Loucy (cell line): ENCODE measurements around the gene TRMU.

Source experiments
- H2AFZ ChIP-seq: fragments of 200-600 bp; sonication (generic); 2 replicates; pipeline ENCODE4 v1.6.0; 2016; ENCODE audit warnings: antibody characterized with exemption, mild to moderate bottlenecking, low read length, moderate library complexity
- H3F3A ChIP-seq: fragments of 200-600 bp; 2 replicates; pipeline ENCODE4 v1.6.0; 2016; ENCODE audit warnings: antibody characterized with exemption, low read depth, mild to moderate bottlenecking
- H3K27me3 ChIP-seq: fragments of 200-600 bp; sonication (generic); 2 replicates; pipeline ENCODE4 v1.6.1; 2014; ENCODE audit warnings: low read length, mild to moderate bottlenecking; ENCODE audit not compliant: insufficient read depth, poor library complexity, severe bottlenecking
- H3K36me3 ChIP-seq: fragments of 200-600 bp; sonication (generic); 2 replicates; pipeline ENCODE4 v1.6.1; 2016; ENCODE audit warnings: low read length; ENCODE audit not compliant: insufficient read depth
- H3K4me1 ChIP-seq: fragments of 200-600 bp; sonication (generic); 2 replicates; pipeline ENCODE4 v1.5.1; 2014; ENCODE audit warnings: low read length, mild to moderate bottlenecking; ENCODE audit not compliant: insufficient read depth, poor library complexity, severe bottlenecking
- H3K4me2 ChIP-seq: fragments of 200-600 bp; sonication (generic); 2 replicates; pipeline ENCODE4 v1.6.0; 2014; ENCODE audit warnings: antibody characterized with exemption, low read length, low read depth, mild to moderate bottlenecking; ENCODE audit not compliant: poor library complexity, severe bottlenecking
- H3K4me3 ChIP-seq: fragments of 200-600 bp; sonication (generic); 2 replicates; pipeline ENCODE4 v1.5.1; 2014; ENCODE audit warnings: low read length, mild to moderate bottlenecking, mixed read lengths; ENCODE audit not compliant: poor library complexity, severe bottlenecking
- H3K79me2 ChIP-seq: fragments of 200-600 bp; sonication (generic); 2 replicates; pipeline ENCODE4 v1.6.1; 2014; ENCODE audit warnings: low read length; ENCODE audit not compliant: insufficient read depth
- H3K9ac ChIP-seq: fragments of 200-600 bp; sonication (generic); 2 replicates; pipeline ENCODE4 v1.6.0; 2014; ENCODE audit warnings: mild to moderate bottlenecking, low read depth, low read length, moderate library complexity; ENCODE audit not compliant: poor library complexity, severe bottlenecking
- H3K9me2 ChIP-seq: fragments of 200-600 bp; sonication (generic); replicated peaks from 2 replicates; pipeline ENCODE4 v1.6.1; 2016; ENCODE audit warnings: low read depth, low read length, mixed read lengths
- H3K9me3 ChIP-seq: fragments of 200-600 bp; sonication (generic); 2 replicates; pipeline ENCODE4 v1.6.1; 2014; ENCODE audit warnings: mild to moderate bottlenecking, antibody characterized with exemption, low read length, low read depth; ENCODE audit not compliant: insufficient read depth
- H4K20me1 ChIP-seq: fragments of 200-600 bp; sonication (generic); 2 replicates; pipeline ENCODE4 v1.6.0; 2014; ENCODE audit warnings: antibody characterized with exemption, low read length, mild to moderate bottlenecking; ENCODE audit not compliant: insufficient read depth, poor library complexity, severe bottlenecking
- CTCF ChIP-seq: fragments of 200-600 bp; sonication (generic); conservative IDR thresholded peaks from 2 replicates; pipeline ENCODE4 v1.5.1; 2014; ENCODE audit warnings: mild to moderate bottlenecking, antibody characterized with exemption, low read length
- EZH2phosphoT487 ChIP-seq: fragments of 200-600 bp; IDR thresholded peaks from 2 replicates; pipeline ENCODE4 v1.6.1; 2018; ENCODE audit warnings: antibody characterized with exemption, mild to moderate bottlenecking, moderate library complexity, borderline replicate concordance

The TRMU gene

GRCh38 chr22:46299101-46299500 lies 36.4 kb upstream of the TRMU start:
- H3F3A ChIP-seq: no peaks in the 10 kb centered on the region
- H3K27me3 ChIP-seq: no peaks in the 10 kb centered on the region
- peaks cover 14% of the 10 kb centered on the region for H4K20me1 ChIP-seq
- peak overlapping the region; percentile 79 for H3K4me3 ChIP-seq
- H3K36me3 ChIP-seq: peaks cover 10% of the 10 kb centered on the region; the same call in 1 of the 2 replicates
- peaks cover 51% of the 10 kb centered on the region for H3K4me1 ChIP-seq
- H3K9me2 ChIP-seq: no peaks in the 10 kb centered on the region
- peak overlapping the region; percentile 77 for H3K4me2 ChIP-seq
- TF ChIP-seq CTCF (no peak), EZH2phosphoT487 (no peak)
- H3K9me3 ChIP-seq: no peaks in the 10 kb centered on the region
- peak overlapping the region; percentile 94 for H3K9ac ChIP-seq
- H3K79me2 ChIP-seq: peaks cover 91% of the 10 kb centered on the region
- H2AFZ ChIP-seq: no peak overlapping the region

DNA sequence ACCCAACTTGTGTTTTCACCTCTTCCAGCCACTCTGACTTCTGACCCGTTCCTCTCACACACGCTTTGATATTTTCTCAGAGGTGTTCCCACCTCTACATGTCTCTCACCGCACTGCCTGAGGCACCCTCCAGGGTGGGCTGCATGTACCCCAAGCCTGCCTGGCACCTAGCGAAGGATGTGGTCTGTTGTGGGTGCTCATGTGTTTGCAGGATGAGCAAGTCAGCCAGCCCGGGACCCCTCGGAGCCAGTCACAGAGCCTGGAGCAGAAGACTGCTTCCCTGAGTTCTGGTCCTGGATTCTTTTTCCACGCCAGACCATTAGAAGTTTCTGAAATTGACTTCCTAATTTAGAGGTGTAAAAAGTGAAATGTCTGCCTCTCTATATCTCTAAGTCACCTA lies 35.0 kb upstream of the TRMU start:
- no peaks in the 10 kb centered on the region for H3K9me2 ChIP-seq
- H3F3A ChIP-seq: no peaks in the 10 kb centered on the region
- TF ChIP-seq EZH2phosphoT487 (no peak), CTCF (no peak)
- no peaks in the 10 kb centered on the region for H3K27me3 ChIP-seq
- peaks cover 96% of the 10 kb centered on the region for H3K79me2 ChIP-seq
- peaks cover 14% of the 10 kb centered on the region; the same call in 1 of the 2 replicates for H3K36me3 ChIP-seq
- H3K4me1 ChIP-seq: peaks cover 49% of the 10 kb centered on the region
- peaks cover 14% of the 10 kb centered on the region for H4K20me1 ChIP-seq
- H2AFZ ChIP-seq: no peak overlapping the region
- peak overlapping the region; percentile 47 for H3K9ac ChIP-seq
- peak overlapping the region; percentile 56 for H3K4me3 ChIP-seq
- H3K4me2 ChIP-seq: peak overlapping the region; percentile 67
- no peaks in the 10 kb centered on the region for H3K9me3 ChIP-seq

DNA sequence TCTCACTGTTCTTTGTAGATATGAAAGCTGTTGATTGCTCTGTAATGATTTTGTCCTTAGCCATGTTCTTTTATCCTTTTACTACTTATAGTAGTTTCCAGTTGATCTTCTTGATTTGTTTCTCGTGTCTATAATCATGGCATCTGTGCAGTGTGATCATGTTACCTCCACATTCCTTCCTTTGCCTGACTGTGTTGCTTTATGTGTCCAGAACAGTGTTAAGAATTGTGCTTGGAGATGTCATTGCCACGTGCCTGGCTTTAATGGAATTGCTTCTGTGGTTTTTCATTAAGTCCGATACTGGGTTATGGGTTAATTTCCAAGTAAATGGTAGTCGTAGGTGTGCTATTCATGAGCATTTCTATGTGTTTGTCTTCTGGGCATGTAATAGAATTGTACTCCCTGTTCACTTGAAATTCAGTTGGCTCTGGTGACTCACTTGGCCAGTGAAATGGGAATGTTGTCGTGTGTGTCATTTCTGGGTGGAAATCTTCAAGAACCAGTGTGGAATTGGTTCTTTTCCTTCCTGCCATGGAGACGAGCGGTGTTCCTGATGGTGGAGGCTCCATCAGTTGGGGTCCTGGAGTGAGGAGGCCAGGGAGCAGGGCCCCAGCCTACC lies 32.1 kb upstream of the TRMU start:
- peaks cover 99% of the 10 kb centered on the region for H3K79me2 ChIP-seq
- H3K4me3 ChIP-seq: peak overlapping the region; percentile 58
- no peaks in the 10 kb centered on the region for H3K9me3 ChIP-seq
- peak overlapping the region; percentile 24 for H3K9ac ChIP-seq
- H3K4me2 ChIP-seq: peak overlapping the region; percentile 67
- H2AFZ ChIP-seq: no peak overlapping the region
- peaks cover 55% of the 10 kb centered on the region for H3K4me1 ChIP-seq
- H3F3A ChIP-seq: no peaks in the 10 kb centered on the region
- no peaks in the 10 kb centered on the region for H3K27me3 ChIP-seq
- H3K9me2 ChIP-seq: no peaks in the 10 kb centered on the region
- H4K20me1 ChIP-seq: peaks cover 20% of the 10 kb centered on the region
- TF ChIP-seq CTCF: no peak
- TF ChIP-seq EZH2phosphoT487: no peak
- peaks cover 20% of the 10 kb centered on the region; the same call in 1 of the 2 replicates for H3K36me3 ChIP-seq
